Esophagus muscularis mucosa (tissue), 3 donors: ENCODE results near the gene B3GNT5.

Experiments used
- CTCF ChIP-seq, 3 experiments: fragments of 200-600 bp in 2 of 3; fragments of 450-650 bp in 1 of 3; sonication (generic) in 2 of 3; IDR thresholded peaks; one replicate each; pipeline ENCODE4 v1.5.1; 2017 to 2019; ENCODE audit warnings: antibody characterized with exemption in 3 of 3, mild to moderate bottlenecking in 2 of 3, moderate library complexity in 1 of 3
- POLR2A ChIP-seq: fragments of 450-650 bp; IDR thresholded peaks from one replicate; pipeline ENCODE4 v1.6.1; 2017; ENCODE audit warnings: antibody characterized with exemption, moderate library complexity, mild to moderate bottlenecking, low read depth

- TF ChIP-seq CTCF (IDR thresholded peaks at IDR 0.05) (no peak), POLR2A (no peak)
Measured at GRCh38 chr3:183214277-183214612, 38.8 kb upstream of the B3GNT5 start.
